Keratinocyte (primary cell): ENCODE data around the gene FARP1. TPM values are rescaled to one million over a fixed set of nuclear protein-coding genes. Genes with fewer than 3 reads are reported as not detected.

Experiments
- DNase-seq: peaks from one replicate; pipeline ENCODE4 v3.0.0-alpha.2; 2011; ENCODE audit warnings: low read depth, missing footprints, low spot score
- FAIRE-seq: peaks from 2 replicates; lab custom pipeline; 2011; peaks lifted over from hg19 to GRCh38; lab: Jason Lieb, UNC
- H2AFZ ChIP-seq: 2 replicates; pipeline ENCODE4 v1.6.0; 2012; ENCODE audit warnings: low read length, control low read depth, inconsistent platforms; ENCODE audit not compliant: control insufficient read depth
- H3K27ac ChIP-seq: 2 replicates; pipeline ENCODE4 v1.5.1; 2011; ENCODE audit warnings: low read length; ENCODE audit not compliant: control insufficient read depth, insufficient read depth
- H3K27me3 ChIP-seq: 3 replicates; pipeline ENCODE4 v1.6.0; 2011; ENCODE audit warnings: low read length; ENCODE audit not compliant: control insufficient read depth, insufficient read depth; ENCODE audit errors: extremely low read depth
- H3K36me3 ChIP-seq, 2 experiments: 2 replicates in 1 of 2; 3 replicates in 1 of 2; pipeline ENCODE4 v1.5.1; 2011; ENCODE audit warnings: low read length in 2 of 2, mild to moderate bottlenecking in 1 of 2; ENCODE audit not compliant: control insufficient read depth in 2 of 2, insufficient read depth in 2 of 2; ENCODE audit errors: extremely low read depth in 1 of 2
- H3K4me1 ChIP-seq: 3 replicates; pipeline ENCODE4 v1.5.1; 2011; ENCODE audit warnings: low read length; ENCODE audit not compliant: control insufficient read depth, insufficient read depth; ENCODE audit errors: extremely low read depth
- H3K4me2 ChIP-seq: 3 replicates; pipeline ENCODE4 v1.6.0; 2011; ENCODE audit warnings: low read depth, low read length; ENCODE audit not compliant: control insufficient read depth, insufficient read depth; ENCODE audit errors: extremely low read depth
- H3K4me3 ChIP-seq, 3 experiments: fragments of 200-600 bp in 1 of 3; sonication (generic) in 1 of 3; 2 replicates in 2 of 3; 3 replicates in 1 of 3; pipeline ENCODE4 v1.5.1; 2011 to 2016; ENCODE audit warnings: low read length in 3 of 3, mild to moderate bottlenecking in 3 of 3, control low read depth in 2 of 3, inconsistent platforms in 1 of 3, low read depth in 1 of 3, mixed read lengths in 1 of 3, mixed run types in 1 of 3, moderate library complexity in 1 of 3; ENCODE audit not compliant: control insufficient read depth in 2 of 3, insufficient read depth in 2 of 3; ENCODE audit errors: extremely low read depth in 1 of 3
- H3K79me2 ChIP-seq: 2 replicates; pipeline ENCODE4 v1.6.0; 2012; ENCODE audit warnings: low read length; ENCODE audit not compliant: control insufficient read depth, insufficient read depth
- H3K9ac ChIP-seq: 3 replicates; pipeline ENCODE4 v1.6.0; 2011; ENCODE audit warnings: low read length; ENCODE audit not compliant: control insufficient read depth, insufficient read depth; ENCODE audit errors: extremely low read depth
- H3K9me1 ChIP-seq: 3 replicates; pipeline ENCODE4 v1.6.0; 2011; ENCODE audit warnings: low read length; ENCODE audit not compliant: control insufficient read depth, insufficient read depth; ENCODE audit errors: extremely low read depth
- H3K9me3 ChIP-seq: 2 replicates; pipeline ENCODE4 v1.5.1; 2012; ENCODE audit warnings: low read depth, low read length; ENCODE audit not compliant: control insufficient read depth
- H4K20me1 ChIP-seq: 3 replicates; pipeline ENCODE4 v1.6.0; 2011; ENCODE audit warnings: low read length; ENCODE audit not compliant: control insufficient read depth, insufficient read depth; ENCODE audit errors: extremely low read depth
- CTCF ChIP-seq, 3 experiments: IDR thresholded peaks in 1 of 3; conservative IDR thresholded peaks in 1 of 3; optimal IDR thresholded peaks in 1 of 3; 2 replicates in 2 of 3; 3 replicates in 1 of 3; pipeline versions ENCODE3 to v1.5.1; 2011; ENCODE audit warnings: low read length in 3 of 3, mild to moderate bottlenecking in 3 of 3, moderate library complexity in 2 of 3, control low read depth in 1 of 3, inconsistent platforms in 1 of 3; ENCODE audit not compliant: insufficient read depth in 2 of 3; ENCODE audit errors: extremely low read depth in 1 of 3
- EZH2 ChIP-seq: IDR thresholded peaks from one replicate; pipeline ENCODE4 v1.6.1; 2012; ENCODE audit warnings: inconsistent platforms, mild to moderate bottlenecking, low read length, moderate library complexity
- dilution Hi-C: fragments of 300-500 bp; cut with MboI; formaldehyde crosslinking; loops from one replicate; pipeline ENCODE4 v1.7.0; 2020; ENCODE audit warnings: low sequenced_read_pairs; ENCODE audit not compliant: extremely low pct_ligation_motif_present
- polyA plus RNA-seq, 5 experiments: library from polyadenylated mRNA; depleted of rRNA in 3 of 5; stranded (reverse) in 3 of 5; stranded (forward) in 1 of 5; unstranded in 1 of 5; fragments of >200 nt; gene quantifications; 1 replicate in 1 of 5; 2 replicates in 3 of 5; 3 replicates in 1 of 5; pipeline versions ENCODE4 v1.2.1 to v1.2.3, GENCODE V29; 2011 to 2012; ENCODE audit warnings: missing spikeins in 2 of 5, low read depth in 1 of 5, low replicate concordance in 1 of 5

FARP1 gene
- polyA plus RNA-seq, 1 donor (not counting 4 experiments of a cell fraction or from before 2014, with no cell fraction given): 10.3 TPM

GRCh38 chr13:98486412-98486811, 343.5 kb downstream of the FARP1 start:
- Histone ChIP-seq H2AFZ (no peak overlapping the region), H3K79me2 (peaks cover 92% of the 10 kb centered on the region), H3K9ac (no peak overlapping the region), H3K4me2 (no peak overlapping the region), H3K4me3 (no peak overlapping the region), H4K20me1 (peaks cover 22% of the 10 kb centered on the region), H3K9me3 (no peaks in the 10 kb centered on the region), H3K4me1 (peaks cover 41% of the 10 kb centered on the region), H3K27me3 (no peaks in the 10 kb centered on the region), H3K27ac (no peak overlapping the region), H3K36me3 (peaks cover 7 to 9% of the 10 kb centered on the region in 2 experiments), H3K9me1 (peaks cover 7% of the 10 kb centered on the region)
- DNase-seq (no peak), FAIRE-seq (no peak)
- TF ChIP-seq CTCF (optimal IDR thresholded peaks at IDR 0.05 in 1 of 3, IDR thresholded peaks at IDR 0.05 in 1 of 3, conservative IDR thresholded peaks at IDR 0.05 in 1 of 3; ENCODE audit: extremely low read depth in 1 of 3, insufficient read depth in 2 of 3, low read length in 3 of 3): no peak
- no peak for TF ChIP-seq EZH2
- dilution Hi-C loops: no loop called here

- no peak for FAIRE-seq
- Histone ChIP-seq H3K79me2 (peaks cover 91% of the 10 kb centered on the region), H3K4me2 (no peak overlapping the region), H2AFZ (no peak overlapping the region), H3K9me3 (no peaks in the 10 kb centered on the region), H3K36me3 (peaks cover 5 to 7% of the 10 kb centered on the region in 2 experiments), H3K9me1 (peaks cover 7% of the 10 kb centered on the region), H4K20me1 (peaks cover 22% of the 10 kb centered on the region), H3K27ac (no peak overlapping the region), H3K9ac (no peak overlapping the region), H3K27me3 (no peaks in the 10 kb centered on the region), H3K4me3 (no peak overlapping the region), H3K4me1 (peaks cover 41% of the 10 kb centered on the region)
- dilution Hi-C loops: no loop called here
- TF ChIP-seq EZH2 (no peak), CTCF (optimal IDR thresholded peaks at IDR 0.05 in 1 of 3, IDR thresholded peaks at IDR 0.05 in 1 of 3, conservative IDR thresholded peaks at IDR 0.05 in 1 of 3; ENCODE audit: extremely low read depth in 1 of 3, insufficient read depth in 2 of 3, low read length in 3 of 3) (no peak)
- DNase-seq: no peak
Observed at GRCh38 chr13:98487016-98487415, 344.1 kb downstream of the FARP1 start.
